NCI-H2029 (cell line): ENCODE results near the gene MRPS27.
A peak's percentile ranks its signal among the peaks of the same experiment; 100 is the strongest.

Source experiments
- DNase-seq: peaks from one replicate; lab custom pipeline; 2025; lab: John Stamatoyannopoulos, UW

Gene MRPS27

GRCh38 chr5:72231991-72232703 lies 87.9 kb downstream of the MRPS27 start:
- DNase-seq, result no peak

- DNase-seq, result peak; percentile 76
Observed at GRCh38 chr5:72228960-72229359, 91.1 kb downstream of the MRPS27 start.

GRCh38 chr5:72226950-72227349 lies 93.1 kb downstream of the MRPS27 start:
- no peak for DNase-seq

GRCh38 chr5:72225741-72226140 lies 94.3 kb downstream of the MRPS27 start:
- DNase-seq, result no peak

GRCh38 chr5:72224946-72225463 lies 95.0 kb downstream of the MRPS27 start:
- no peak for DNase-seq

- no peak for DNase-seq
Observed at GRCh38 chr5:72223371-72223770, 96.7 kb downstream of the MRPS27 start.

- DNase-seq, result no peak
Observed at GRCh38 chr5:72222521-72222920, 97.5 kb downstream of the MRPS27 start.

GRCh38 chr5:72221541-72221940 lies 98.5 kb downstream of the MRPS27 start:
- DNase-seq, result no peak

- DNase-seq, result no peak
Observed at GRCh38 chr5:72221099-72221498, 98.9 kb downstream of the MRPS27 start.

GRCh38 chr5:72216756-72217155 lies 103.3 kb downstream of the MRPS27 start:
- DNase-seq, result no peak

- no peak for DNase-seq
Observed at GRCh38 chr5:72214168-72214567, 105.9 kb downstream of the MRPS27 start.

- DNase-seq, result no peak
Observed at GRCh38 chr5:72213482-72213881, 106.6 kb downstream of the MRPS27 start.

GRCh38 chr5:72212171-72212570 lies 107.9 kb downstream of the MRPS27 start:
- no peak for DNase-seq

- no peak for DNase-seq
Observed at GRCh38 chr5:72210888-72211678, 109.0 kb downstream of the MRPS27 start.

- peak; percentile 20 for DNase-seq
Observed at GRCh38 chr5:72209147-72210115, 110.6 kb downstream of the MRPS27 start.

GRCh38 chr5:72208324-72208926 lies 111.6 kb downstream of the MRPS27 start:
- no peak for DNase-seq

- no peak for DNase-seq
Observed at GRCh38 chr5:72206994-72207393, 113.0 kb downstream of the MRPS27 start.

- no peak for DNase-seq
Observed at GRCh38 chr5:72206160-72206559, 113.9 kb downstream of the MRPS27 start.

- DNase-seq, result no peak
Observed at GRCh38 chr5:72205431-72206009, 114.5 kb downstream of the MRPS27 start.

- DNase-seq, result no peak
Observed at GRCh38 chr5:72204946-72205345, 115.1 kb downstream of the MRPS27 start.

- no peak for DNase-seq
Observed at GRCh38 chr5:72203251-72203845, 116.7 kb downstream of the MRPS27 start.
